ENCODE results near the gene AKT1S1. TPM values are rescaled to one million over a fixed set of nuclear protein-coding genes. Genes with fewer than 3 reads are reported as not detected.

Gene AKT1S1
- total and polyA plus RNA-seq, 7 donors, result 48.0 to 103 (median 57.7) TPM

- DNase-seq (no peak), ATAC-seq (no peak)
- no peak overlapping the region for H3K27ac ChIP-seq
- intact Hi-C loops (cut with DNase I), result no loop called here
- no peaks in the 10 kb centered on the region for H3K27me3 ChIP-seq (ENCODE audit: insufficient read depth in 3 of 3, low read length in 2 of 3)
- no peak for TF ChIP-seq CTCF (IDR thresholded peaks at IDR 0.05)
- H3K4me3 ChIP-seq, result no peak overlapping the region
- no peaks in the 10 kb centered on the region for H3K4me1 ChIP-seq
- WGBS, 3 donors, result 79 to 81% (median 80%) methylated on average over 10 of the region's 10 CpGs
- peaks cover 0 to 69% of the 10 kb centered on the region in 2 donors for H3K36me3 ChIP-seq (ENCODE audit: insufficient read depth in 1 of 2, low read depth in 1 of 2)
- H3K9me3 ChIP-seq, result no peaks in the 10 kb centered on the region
Observed at GRCh38 chr19:49913720-49914119, 36.6 kb upstream of the AKT1S1 start.

- 85 to 87% (median 86%) methylated on average over 20 to 21 of the region's 21 CpGs for WGBS, 3 donors
- Histone ChIP-seq H3K36me3 (ENCODE audit: insufficient read depth in 1 of 2, low read depth in 1 of 2) (peaks cover 0 to 71% of the 10 kb centered on the region in 2 donors), H3K27me3 (ENCODE audit: insufficient read depth in 3 of 3, low read length in 2 of 3) (no peaks in the 10 kb centered on the region), H3K4me1 (no peaks in the 10 kb centered on the region), H3K9me3 (no peaks in the 10 kb centered on the region), H3K27ac (no peak overlapping the region), H3K4me3 (no peak overlapping the region)
- ATAC-seq, result no peak
- no peak for TF ChIP-seq CTCF (IDR thresholded peaks at IDR 0.05)
- no peak for DNase-seq
- intact Hi-C loops (cut with DNase I), result no loop called here
Observed at GRCh38 chr19:49912965-49913685, 36.0 kb upstream of the AKT1S1 start.

GRCh38 chr19:49911381-49912145 lies 34.4 kb upstream of the AKT1S1 start:
- Histone ChIP-seq H3K27ac (no peak overlapping the region), H3K9me3 (no peaks in the 10 kb centered on the region)
- intact Hi-C loops (cut with DNase I), result no loop called here

GRCh38 chr19:49910179-49910578 lies 33.0 kb upstream of the AKT1S1 start:
- Histone ChIP-seq H3K36me3 (ENCODE audit: insufficient read depth in 1 of 2, low read depth in 1 of 2) (peaks cover 0 to 71% of the 10 kb centered on the region in 2 donors), H3K27me3 (ENCODE audit: insufficient read depth in 3 of 3, low read length in 2 of 3) (no peaks in the 10 kb centered on the region), H3K4me1 (no peaks in the 10 kb centered on the region), H3K9me3 (no peaks in the 10 kb centered on the region), H3K4me3 (no peak overlapping the region), H3K27ac (no peak overlapping the region)
- DNase-seq (no peak), ATAC-seq (no peak)
- WGBS, 3 donors, result 77 to 84% (median 79%) methylated on average over 5 of the region's 5 CpGs
- intact Hi-C loops (cut with DNase I), result no loop called here
- TF ChIP-seq CTCF (IDR thresholded peaks at IDR 0.05), result no peak

More at GRCh38 chr19:49911381-49912145, 34.4 kb upstream of the AKT1S1 start:
- Histone ChIP-seq H3K4me1 (no peaks in the 10 kb centered on the region), H3K4me3 (no peak overlapping the region), H3K27me3 (ENCODE audit: insufficient read depth in 3 of 3, low read length in 2 of 3) (no peaks in the 10 kb centered on the region), H3K36me3 (ENCODE audit: insufficient read depth in 1 of 2, low read depth in 1 of 2) (peaks cover 0 to 75% of the 10 kb centered on the region in 2 donors)
- ATAC-seq (no peak), DNase-seq (no peak)
- WGBS, 3 donors, result 67 to 70% (median 69%) methylated on average over 9 of the region's 9 CpGs
- no peak for TF ChIP-seq CTCF (IDR thresholded peaks at IDR 0.05)

Measured in psoas muscle (tissue), 8 donors.